HEK293 (cell line): ENCODE measurements around the gene KLHL6.

Experiments
- CTCF ChIA-PET: fragments of 350-600 bp; formaldehyde crosslinking; extraction: SDS; loops from one replicate; lab custom pipeline; 2021; ENCODE audit warnings: antibody characterized with exemption; lab: Yijun Ruan, JAX
- POLR2A ChIA-PET: fragments of 300-600 bp; formaldehyde crosslinking; extraction: SDS; loops from one replicate; lab custom pipeline; 2020; ENCODE audit warnings: antibody characterized with exemption, inconsistent platforms; lab: Yijun Ruan, JAX
- H3K27ac ChIP-seq: fragments of 200-500 bp; sonication (Bioruptor generic); 2 replicates; pipeline ENCODE4 v1.5.1; 2014; ENCODE audit warnings: low read depth, low read length, control low read depth, inconsistent platforms; ENCODE audit errors: extremely low read depth
- H3K36me3 ChIP-seq, 2 experiments: fragments of 200-500 bp in 1 of 2; sonication (Bioruptor generic) in 1 of 2; 1 replicate in 1 of 2; 2 replicates in 1 of 2; pipeline ENCODE4 v1.5.1; 2014 to 2017; ENCODE audit warnings: inconsistent platforms in 2 of 2, low read length in 2 of 2; ENCODE audit not compliant: control insufficient read depth in 2 of 2, insufficient read depth in 1 of 2
- H3K4me1 ChIP-seq: fragments of 200-500 bp; sonication (Bioruptor generic); 2 replicates; pipeline ENCODE4 v1.5.1; 2014; ENCODE audit warnings: mild to moderate bottlenecking, low read length, inconsistent platforms; ENCODE audit not compliant: control insufficient read depth, insufficient read depth
- H3K4me3 ChIP-seq: 2 replicates; pipeline ENCODE4 v1.5.1; 2011; ENCODE audit warnings: low read depth, mild to moderate bottlenecking, control low read depth, low read length, moderate library complexity
- H3K9me3 ChIP-seq: fragments of 200-500 bp; sonication (Bioruptor generic); 2 replicates; pipeline ENCODE4 v1.5.1; 2014; ENCODE audit warnings: low read depth, low read length, inconsistent platforms; ENCODE audit not compliant: control insufficient read depth, insufficient read depth
- GLI2 ChIP-seq: fragments of 450-650 bp; formaldehyde crosslinking; IDR thresholded peaks from 2 replicates; pipeline ENCODE4; 2017; ENCODE audit warnings: missing biosample characterization, missing genetic modification characterization, low read depth, borderline replicate concordance
- HOXD13 ChIP-seq: sonication (generic); formaldehyde crosslinking; IDR thresholded peaks from 2 replicates; pipeline ENCODE4 v1.8.0; 2022; ENCODE audit warnings: missing genetic modification reagents, borderline replicate concordance
- KLF7 ChIP-seq: fragments of 450-650 bp; formaldehyde crosslinking; IDR thresholded peaks from 2 replicates; pipeline ENCODE4 v1.5.1; 2016; ENCODE audit warnings: missing biosample characterization, missing genetic modification characterization, borderline replicate concordance
- PRDM1 ChIP-seq: fragments of 450-650 bp; formaldehyde crosslinking; IDR thresholded peaks from 2 replicates; pipeline ENCODE4; 2016; ENCODE audit warnings: missing biosample characterization, missing genetic modification characterization
- SALL2 ChIP-seq: fragments of 450-650 bp; formaldehyde crosslinking; IDR thresholded peaks from 2 replicates; pipeline ENCODE4 v1.5.0; 2017; ENCODE audit warnings: missing biosample characterization, mild to moderate bottlenecking, missing genetic modification characterization, borderline replicate concordance
- TRIM28 ChIP-seq: IDR thresholded peaks from 2 replicates; pipeline ENCODE4 v1.6.1; 2011; ENCODE audit warnings: low read length, control low read depth, borderline replicate concordance
- ZBTB17 ChIP-seq: fragments of 450-650 bp; formaldehyde crosslinking; IDR thresholded peaks from 2 replicates; pipeline ENCODE4 v1.5.1; 2016; ENCODE audit warnings: missing biosample characterization, missing genetic modification characterization
- ZBTB7A ChIP-seq: fragments of 450-650 bp; formaldehyde crosslinking; IDR thresholded peaks from 2 replicates; pipeline ENCODE4 v1.5.1; 2016; ENCODE audit warnings: low read depth, missing biosample characterization, missing genetic modification characterization
- ZBTB8A ChIP-seq: fragments of 450-650 bp; formaldehyde crosslinking; IDR thresholded peaks from 2 replicates; pipeline ENCODE4 v1.5.1; 2016; ENCODE audit warnings: missing biosample characterization, missing genetic modification characterization
- ZEB2 ChIP-seq: fragments of 450-650 bp; formaldehyde crosslinking; IDR thresholded peaks from 2 replicates; pipeline ENCODE4 v1.5.1; 2016; ENCODE audit warnings: missing biosample characterization, missing genetic modification characterization
- ZNF121 ChIP-seq: fragments of 450-650 bp; formaldehyde crosslinking; IDR thresholded peaks from 2 replicates; pipeline ENCODE4 v1.5.1; 2016; ENCODE audit warnings: missing biosample characterization, missing genetic modification characterization
- ZNF132 ChIP-seq: fragments of 450-650 bp; formaldehyde crosslinking; IDR thresholded peaks from 2 replicates; pipeline ENCODE4 v1.5.1; 2017; ENCODE audit warnings: missing biosample characterization, missing genetic modification characterization, borderline replicate concordance
- ZNF16 ChIP-seq: fragments of 450-650 bp; formaldehyde crosslinking; IDR thresholded peaks from 2 replicates; pipeline ENCODE4 v1.5.1; 2016; ENCODE audit warnings: low read depth, missing biosample characterization, missing genetic modification characterization
- ZNF221 ChIP-seq: fragments of 450-650 bp; formaldehyde crosslinking; IDR thresholded peaks from 2 replicates; pipeline ENCODE4 v1.5.1; 2017; ENCODE audit warnings: missing biosample characterization, missing genetic modification characterization, borderline replicate concordance
- ZNF223 ChIP-seq: fragments of 450-650 bp; formaldehyde crosslinking; IDR thresholded peaks from 2 replicates; pipeline ENCODE4 v1.5.1; 2016; ENCODE audit warnings: missing biosample characterization, missing genetic modification characterization
- ZNF23 ChIP-seq: fragments of 450-650 bp; formaldehyde crosslinking; IDR thresholded peaks from 2 replicates; pipeline ENCODE4 v1.5.1; 2016; ENCODE audit warnings: missing biosample characterization, missing genetic modification characterization, borderline replicate concordance
- ZNF24 ChIP-seq: fragments of 450-650 bp; formaldehyde crosslinking; IDR thresholded peaks from 2 replicates; pipeline ENCODE4 v1.5.1; 2016; ENCODE audit warnings: missing biosample characterization, missing genetic modification characterization
- ZNF292 ChIP-seq: fragments of 450-650 bp; formaldehyde crosslinking; IDR thresholded peaks from 2 replicates; pipeline ENCODE4 v1.5.1; 2016; ENCODE audit warnings: low read depth, missing biosample characterization, missing genetic modification characterization, borderline replicate concordance
- ZNF629 ChIP-seq: fragments of 450-650 bp; formaldehyde crosslinking; IDR thresholded peaks from 2 replicates; pipeline ENCODE4 v1.5.1; 2017; ENCODE audit warnings: missing biosample characterization, missing genetic modification characterization
- ZNF670 ChIP-seq: fragments of 450-650 bp; formaldehyde crosslinking; IDR thresholded peaks from 2 replicates; pipeline ENCODE4 v1.5.1; 2016; ENCODE audit warnings: missing biosample characterization, missing genetic modification characterization, low read depth
- ZNF677 ChIP-seq: fragments of 450-650 bp; IDR thresholded peaks from 2 replicates; pipeline ENCODE4 v1.5.0; 2018; ENCODE audit warnings: missing biosample characterization, mild to moderate bottlenecking, missing genetic modification characterization, moderate library complexity
- ZNF768 ChIP-seq: fragments of 450-650 bp; formaldehyde crosslinking; IDR thresholded peaks from 2 replicates; pipeline ENCODE4 v1.5.1; 2018; ENCODE audit warnings: missing biosample characterization, mild to moderate bottlenecking, missing genetic modification characterization
- ZSCAN16 ChIP-seq: fragments of 450-650 bp; formaldehyde crosslinking; IDR thresholded peaks from 2 replicates; pipeline ENCODE4 v1.5.1; 2016; ENCODE audit warnings: missing biosample characterization, missing genetic modification characterization
- TF ChIP-seq, protein P1 (sequence below): fragments of 450-650 bp; formaldehyde crosslinking; IDR thresholded peaks from 2 replicates; pipeline ENCODE4 v1.5.1; 2016; ENCODE audit warnings: missing biosample characterization, missing genetic modification characterization

Gene KLHL6

GRCh38 chr3:183454064-183454463 lies 101.4 kb downstream of the KLHL6 start (continued):
- TF ChIP-seq, protein P1, sequence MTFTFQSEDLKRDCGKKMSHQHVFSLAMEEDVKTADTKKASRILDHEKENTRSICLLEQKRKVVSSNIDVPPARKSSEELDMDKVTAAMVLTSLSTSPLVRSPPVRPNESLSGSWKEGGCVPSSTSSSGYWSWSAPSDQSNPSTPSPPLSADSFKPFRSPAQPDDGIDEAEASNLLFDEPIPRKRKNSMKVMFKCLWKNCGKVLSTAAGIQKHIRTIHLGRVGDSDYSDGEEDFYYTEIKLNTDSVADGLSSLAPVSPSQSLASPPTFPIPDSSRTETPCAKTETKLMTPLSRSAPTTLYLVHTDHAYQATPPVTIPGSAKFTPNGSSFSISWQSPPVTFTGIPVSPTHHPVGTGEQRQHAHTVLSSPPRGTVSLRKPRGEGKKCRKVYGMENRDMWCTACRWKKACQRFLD (tag by site-specific recombination), result no peak
- no peak for TF ChIP-seq ZBTB7A (tag by site-specific recombination)
- no peak for TF ChIP-seq ZBTB17 (tag by site-specific recombination)

- ChIA-PET CTCF (interaction anchor here (0.9 to 1.0 kb wide), 2 partner anchors 21 to 32 kb away, joined by 3 read pairs; no protein-coding TSS in a partner anchor), POLR2A (interaction anchor here (0.5 kb wide), 1 partner anchor 474 kb away, joined by 6 read pairs; no protein-coding TSS in a partner anchor)
- no peak overlapping the region for H3K4me3 ChIP-seq
Measured at GRCh38 chr3:183449791-183450190, 105.7 kb downstream of the KLHL6 start.

GRCh38 chr3:183449391-183449790 lies 106.1 kb downstream of the KLHL6 start:
- ChIA-PET CTCF (interaction anchor here (0.5 to 1.0 kb wide), 4 partner anchors 17 to 496 kb away, joined by 3 read pairs; no protein-coding TSS in a partner anchor), POLR2A (no interaction called here)
- Histone ChIP-seq H3K36me3 (peaks cover 4 to 22% of the 10 kb centered on the region in 2 experiments; a peak in 2 of 3 replicates), H3K9me3 (no peaks in the 10 kb centered on the region), H3K27ac (no peak overlapping the region), H3K4me1 (no peaks in the 10 kb centered on the region), H3K4me3 (0 out of 2 replicates have a peak overlapping the region, but pooled peaks have one; percentile 12)
- TF ChIP-seq KLF7 (tag by site-specific recombination) (no peak), ZNF670 (tag by site-specific recombination) (no peak), SALL2 (tag by site-specific recombination) (no peak), PRDM1 (tag by site-specific recombination) (peak; percentile 53; the same call in 1 of the 2 replicates), ZBTB8A (tag by site-specific recombination) (no peak), ZNF629 (tag by site-specific recombination) (no peak), HOXD13 (CRISPR knock-in tag) (no peak)
- TF ChIP-seq, all 188 proteins: peak for 1

More at GRCh38 chr3:183449791-183450190, 105.7 kb downstream of the KLHL6 start:
- H3K36me3 ChIP-seq, result peaks cover 4 to 24% of the 10 kb centered on the region in 2 experiments; a peak in 2 of 3 replicates
- no peak overlapping the region for H3K27ac ChIP-seq
- H3K4me1 ChIP-seq, result no peaks in the 10 kb centered on the region
- TF ChIP-seq ZNF768 (tag by site-specific recombination) (no peak), ZNF223 (tag by site-specific recombination) (no peak), ZNF121 (tag by site-specific recombination) (no peak), ZSCAN16 (no peak), ZNF677 (tag by site-specific recombination) (no peak), TRIM28 (no peak), ZNF16 (tag by site-specific recombination) (no peak), ZEB2 (tag by site-specific recombination) (no peak), ZNF221 (tag by site-specific recombination) (no peak), ZNF292 (tag by site-specific recombination) (no peak), ZNF24 (no peak), GLI2 (tag by site-specific recombination) (no peak), ZNF132 (no peak), ZNF23 (no peak)
- TF ChIP-seq, protein P1 (tag by site-specific recombination), result no peak
- no peaks in the 10 kb centered on the region for H3K9me3 ChIP-seq
